Measurements from ENCODE around the gene TUBA3D. TPM values are rescaled to one million over a fixed set of nuclear protein-coding genes. Genes with fewer than 3 reads are reported as not detected.
A peak's percentile ranks its signal among the peaks of the same experiment; 100 is the strongest.

TUBA3D gene
- total RNA-seq, 1 experiment from 2014 or later, result not detected

DNA sequence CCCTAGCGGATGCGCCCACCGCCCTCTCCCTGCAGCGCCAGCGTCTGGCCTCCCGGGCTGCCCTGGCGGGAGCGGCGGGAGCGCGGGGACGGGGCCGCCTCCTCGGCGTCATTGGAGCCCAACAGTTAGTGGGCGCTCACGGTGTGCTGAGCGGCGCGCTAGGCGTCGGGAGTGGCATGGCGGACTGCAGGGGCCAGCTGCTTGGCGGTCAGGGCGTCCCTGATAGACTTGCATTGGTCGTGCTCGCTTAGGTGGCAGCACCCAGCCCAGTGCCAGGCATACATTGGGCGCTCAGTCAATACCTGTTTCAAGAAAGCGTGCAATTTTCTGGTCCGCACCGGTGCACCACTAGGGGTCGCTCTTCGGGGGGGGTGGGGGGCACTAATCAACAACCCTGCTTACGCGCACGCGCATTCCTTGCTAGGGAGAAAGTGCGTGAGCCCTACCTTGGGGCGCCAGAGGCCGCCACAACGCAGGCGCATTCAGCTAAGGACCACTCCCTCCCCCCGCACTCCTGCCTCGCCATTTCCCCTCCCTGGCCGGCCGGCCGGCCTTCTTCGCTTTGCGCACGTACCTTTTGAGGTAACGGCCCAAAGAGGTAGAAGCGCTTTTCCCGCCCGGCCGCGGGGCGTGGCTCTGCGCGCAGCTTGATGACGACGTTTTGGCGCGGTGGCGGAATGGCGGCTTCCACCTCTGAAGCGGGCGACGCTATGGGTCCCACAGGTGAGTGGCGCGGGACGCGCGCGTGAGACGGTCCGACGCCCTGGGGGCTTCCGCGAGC, 16.7 kb downstream of the TUBA3D start:
- H3K4me1 Mint-ChIP-seq, result peaks cover 6 to 17% of the 10 kb centered on the region in 2 experiments; a peak in 3 of 4 replicates
- Histone ChIP-seq H3K79me1 (ENCODE audit: insufficient read depth, low read depth, low read length, poor library complexity, severe bottlenecking) (peaks cover 3% of the 10 kb centered on the region), H3K23me2 (ENCODE audit: insufficient read length, low read depth, low read length, poor library complexity, severe bottlenecking) (peaks cover 4% of the 10 kb centered on the region), H3K79me2 (ENCODE audit: insufficient read depth, low read length) (peaks cover 20% of the 10 kb centered on the region; the same call in 1 of the 2 replicates), H4K5ac (ENCODE audit: insufficient read length, low read depth, low read length) (peak overlapping the region; percentile 97), H3K9ac (ENCODE audit: extremely low read depth, insufficient read length, low read length) (peak overlapping the region; percentile 99), H2BK20ac (ENCODE audit: low read depth, low read length, poor library complexity, severe bottlenecking) (no peak overlapping the region), H3K18ac (ENCODE audit: insufficient read length, low read depth, low read length) (peak overlapping the region; percentile 95), H2BK15ac (ENCODE audit: low read depth, low read length) (no peak overlapping the region), H3K27ac (ENCODE audit: insufficient read length, low read depth, low read length) (peak overlapping the region; percentile 61), H3K23ac (ENCODE audit: insufficient read length, low read depth, low read length) (no peak overlapping the region), H2AFZ (ENCODE audit: low read length) (no peak overlapping the region), H3K27me3 (ENCODE audit: insufficient read depth, low read length) (no peaks in the 10 kb centered on the region), H2BK12ac (ENCODE audit: insufficient read length, low read depth, low read length) (no peak overlapping the region), H2BK120ac (ENCODE audit: low read depth, low read length, poor library complexity, severe bottlenecking) (no peak overlapping the region), H4K20me1 (ENCODE audit: control insufficient read depth, insufficient read depth, insufficient read length) (no peaks in the 10 kb centered on the region), H4K8ac (replicated peaks; ENCODE audit: insufficient read length, low read depth, low read length) (no peak overlapping the region), H3K9me3 (ENCODE audit: control insufficient read depth, low read depth, low read length) (no peaks in the 10 kb centered on the region), H4K91ac (ENCODE audit: insufficient read length, low read depth, low read length) (peak overlapping the region; percentile 96), H3K4me2 (ENCODE audit: insufficient read depth, insufficient read length, low read length) (peak overlapping the region; percentile 93), H2AK5ac (ENCODE audit: insufficient read length, low read length) (no peak overlapping the region), H2BK5ac (ENCODE audit: insufficient read length, low read length) (peak overlapping the region; percentile 84), H3K56ac (ENCODE audit: insufficient read length, low read depth, low read length) (peak overlapping the region; percentile 53), H3K4me1 (ENCODE audit: insufficient read depth, low read length) (no peaks in the 10 kb centered on the region), H3T11ph (ENCODE audit: low read length) (no peak overlapping the region), H3K4ac (ENCODE audit: low read depth, low read length) (peak overlapping the region; percentile 91; the same call in 1 of the 2 replicates), H3K14ac (ENCODE audit: insufficient read depth, low read length) (peak overlapping the region; percentile 98)
- H3K4me3 Mint-ChIP-seq, result peak overlapping the region; percentile 96
- peaks cover 11 to 24% (median 24%) of the 10 kb centered on the region in 3 experiments; a peak in 6 of 7 replicates for H3K36me3 Mint-ChIP-seq (ENCODE audit: insufficient read depth in 1 of 3, low read depth in 3 of 3)
- peak; percentile 92 for DNase-seq
- TF ChIP-seq, protein P1, sequence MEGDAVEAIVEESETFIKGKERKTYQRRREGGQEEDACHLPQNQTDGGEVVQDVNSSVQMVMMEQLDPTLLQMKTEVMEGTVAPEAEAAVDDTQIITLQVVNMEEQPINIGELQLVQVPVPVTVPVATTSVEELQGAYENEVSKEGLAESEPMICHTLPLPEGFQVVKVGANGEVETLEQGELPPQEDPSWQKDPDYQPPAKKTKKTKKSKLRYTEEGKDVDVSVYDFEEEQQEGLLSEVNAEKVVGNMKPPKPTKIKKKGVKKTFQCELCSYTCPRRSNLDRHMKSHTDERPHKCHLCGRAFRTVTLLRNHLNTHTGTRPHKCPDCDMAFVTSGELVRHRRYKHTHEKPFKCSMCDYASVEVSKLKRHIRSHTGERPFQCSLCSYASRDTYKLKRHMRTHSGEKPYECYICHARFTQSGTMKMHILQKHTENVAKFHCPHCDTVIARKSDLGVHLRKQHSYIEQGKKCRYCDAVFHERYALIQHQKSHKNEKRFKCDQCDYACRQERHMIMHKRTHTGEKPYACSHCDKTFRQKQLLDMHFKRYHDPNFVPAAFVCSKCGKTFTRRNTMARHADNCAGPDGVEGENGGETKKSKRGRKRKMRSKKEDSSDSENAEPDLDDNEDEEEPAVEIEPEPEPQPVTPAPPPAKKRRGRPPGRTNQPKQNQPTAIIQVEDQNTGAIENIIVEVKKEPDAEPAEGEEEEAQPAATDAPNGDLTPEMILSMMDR (conservative IDR thresholded peaks at IDR 0.05), result peak; percentile 79
- no CpG with 5 or more reads among the region's 79 CpGs for WGBS (ENCODE audit: extremely low coverage, insufficient read length, low lambda C conversion rate)
- no peaks in the 10 kb centered on the region for H3K27me3 Mint-ChIP-seq (ENCODE audit: low read depth)
- peaks cover 0 to 2% of the 10 kb centered on the region in 2 experiments; a peak in 1 of 5 replicates for H3K9me3 Mint-ChIP-seq
- H3K27ac Mint-ChIP-seq, result peak overlapping the region; percentile 89 to 96 (median 91); a peak in 5 of 7 replicates
